WTC11 (cell line): ENCODE measurements around the gene ARHGAP10. TPM values are rescaled to one million over a fixed set of nuclear protein-coding genes. Genes with fewer than 3 reads are reported as not detected.

Experiments used
- ATAC-seq: fragments of 200-7000 bp; cut with Tn5 transposase; 2 replicates; pipeline ENCODE4 v1.10.0; 2021; ENCODE audit warnings: mild to moderate bottlenecking, moderate library complexity
- CTCF ChIA-PET: fragments of 300-600 bp; sonication (Branson Sonifier 250); formaldehyde crosslinking; loops from one replicate; lab custom pipeline; 2021; ENCODE audit warnings: antibody characterized with exemption; lab: Charles Lee
- POLR2A ChIA-PET: fragments of 350-600 bp; sonication (Branson Sonifier 250); formaldehyde crosslinking; loops from one replicate; lab custom pipeline; 2021; ENCODE audit warnings: antibody characterized with exemption; lab: Charles Lee
- DNase-seq: peaks from one replicate; pipeline ENCODE4 v3.0.0; 2021; ENCODE audit warnings: low spot score
- H3K27ac Mint-ChIP-seq: 2 replicates; pipeline ENCODE4 v1.8.0; 2021; ENCODE audit warnings: mixed read lengths
- H3K27me3 Mint-ChIP-seq: 2 replicates; pipeline ENCODE4 v1.8.0; 2021; ENCODE audit warnings: low read depth, mild to moderate bottlenecking, moderate library complexity, mixed read lengths
- H3K36me3 Mint-ChIP-seq: 2 replicates; pipeline ENCODE4 v1.8.0; 2021; ENCODE audit warnings: mixed read lengths
- H3K4me1 Mint-ChIP-seq: 2 replicates; pipeline ENCODE4 v1.8.0; 2022; ENCODE audit warnings: mixed read lengths
- H3K4me3 Mint-ChIP-seq: 2 replicates; pipeline ENCODE4 v1.8.0; 2021; ENCODE audit warnings: mild to moderate bottlenecking, moderate library complexity, mixed read lengths
- H3K9me3 Mint-ChIP-seq: 2 replicates; pipeline ENCODE4 v1.8.0; 2021; ENCODE audit warnings: mixed read lengths
- CREB1 ChIP-seq: sonication (generic); formaldehyde crosslinking; IDR thresholded peaks from 2 replicates; pipeline ENCODE4 v1.8.0; 2023; ENCODE audit warnings: mild to moderate bottlenecking, missing genetic modification reagents
- FOXP1 ChIP-seq: sonication (generic); formaldehyde crosslinking; IDR thresholded peaks from 2 replicates; pipeline ENCODE4 v1.8.0; 2022; ENCODE audit warnings: missing genetic modification reagents, mild to moderate bottlenecking, moderate library complexity, borderline replicate concordance
- GTF2I ChIP-seq: fragments of 250-450 bp; sonication (Bioruptor Pico); conservative IDR thresholded peaks from 2 replicates; pipeline ENCODE4 v1.4.0; 2021; ENCODE audit warnings: mild to moderate bottlenecking
- JUN ChIP-seq: sonication (generic); formaldehyde crosslinking; IDR thresholded peaks from 2 replicates; pipeline ENCODE4 v1.8.0; 2023; ENCODE audit warnings: mild to moderate bottlenecking, missing genetic modification reagents
- NFE2L1 ChIP-seq: sonication (generic); formaldehyde crosslinking; IDR thresholded peaks from 2 replicates; pipeline ENCODE4 v1.8.1; 2023; ENCODE audit warnings: missing genetic modification reagents
- SP1 ChIP-seq: sonication (generic); formaldehyde crosslinking; conservative IDR thresholded peaks from 2 replicates; pipeline ENCODE4 v1.8.1; 2022; ENCODE audit warnings: missing genetic modification reagents
- TEAD4 ChIP-seq: sonication (generic); formaldehyde crosslinking; IDR thresholded peaks from 2 replicates; pipeline ENCODE4 v1.8.0; 2022; ENCODE audit warnings: mild to moderate bottlenecking, missing genetic modification reagents
- TP53 ChIP-seq: sonication (generic); formaldehyde crosslinking; IDR thresholded peaks from 2 replicates; pipeline ENCODE4 v1.8.1; 2023; ENCODE audit warnings: mild to moderate bottlenecking, missing genetic modification reagents
- ZNF232 ChIP-seq: sonication (generic); formaldehyde crosslinking; IDR thresholded peaks from 2 replicates; pipeline ENCODE4 v1.8.0; 2022; ENCODE audit warnings: mild to moderate bottlenecking, missing genetic modification reagents
- ZNF416 ChIP-seq: fragments of 250-450 bp; sonication (Bioruptor Pico); IDR thresholded peaks from 2 replicates; pipeline ENCODE4 v1.9.0; 2021; ENCODE audit warnings: mild to moderate bottlenecking, inconsistent platforms
- total RNA-seq: library from RNA; stranded (reverse); gene quantifications from 3 replicates; pipeline ENCODE4 v1.2.3, GENCODE V29; 2021
- TF ChIP-seq, protein P1 (sequence below): sonication (generic); formaldehyde crosslinking; IDR thresholded peaks from 2 replicates; pipeline ENCODE4 v1.8.0; 2023; ENCODE audit warnings: missing genetic modification reagents
- TF ChIP-seq, protein P2 (sequence below): sonication (generic); formaldehyde crosslinking; IDR thresholded peaks from 2 replicates; pipeline ENCODE4 v1.8.1; 2023; ENCODE audit warnings: mild to moderate bottlenecking, missing genetic modification reagents, borderline replicate concordance
- TF ChIP-seq, protein P3 (sequence below): fragments of 250-450 bp; sonication (Bioruptor Pico); IDR thresholded peaks from 2 replicates; pipeline ENCODE4 v1.9.0; 2021; ENCODE audit warnings: mild to moderate bottlenecking, borderline replicate concordance
- TF ChIP-seq, protein P4 (sequence below): sonication (generic); formaldehyde crosslinking; IDR thresholded peaks from 2 replicates; pipeline ENCODE4 v1.8.1; 2023; ENCODE audit warnings: mild to moderate bottlenecking, moderate library complexity, missing genetic modification reagents
- TF ChIP-seq, protein P5 (sequence below): sonication (generic); formaldehyde crosslinking; IDR thresholded peaks from 2 replicates; pipeline ENCODE4 v1.8.0; 2022; ENCODE audit warnings: missing genetic modification reagents

The ARHGAP10 gene
- total RNA-seq, 1 experiment from 2014 or later: 9.6 TPM

DNA sequence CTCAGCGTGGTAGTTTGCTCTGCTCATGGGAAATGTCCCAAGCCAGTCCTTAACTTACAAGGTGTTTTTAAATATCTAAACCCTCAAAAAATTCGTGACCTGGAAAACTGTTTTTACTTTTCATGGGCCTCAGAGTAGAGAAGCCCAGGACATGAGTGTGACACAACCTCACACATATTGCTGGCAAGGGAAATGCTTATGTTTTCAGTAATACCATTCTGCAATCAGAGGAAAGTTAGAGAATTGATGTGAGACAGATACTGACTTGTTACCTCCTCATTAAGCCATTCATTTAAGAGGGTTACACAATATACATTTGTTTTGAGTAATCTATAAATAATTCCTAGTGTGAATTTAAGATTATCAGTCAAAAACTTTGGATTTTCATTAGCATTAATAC lies 209.5 kb downstream of the ARHGAP10 start:
- DNase-seq: no peak
- H3K36me3 Mint-ChIP-seq: no peaks in the 10 kb centered on the region
- H3K4me1 Mint-ChIP-seq: peaks cover 7% of the 10 kb centered on the region; the same call in 1 of the 2 replicates
- no peak overlapping the region for H3K27ac Mint-ChIP-seq
- no peaks in the 10 kb centered on the region for H3K27me3 Mint-ChIP-seq
- H3K4me3 Mint-ChIP-seq: no peak overlapping the region
- CTCF ChIA-PET: no interaction called here
- no peak for ATAC-seq
- POLR2A ChIA-PET: no interaction called here
- no peak for TF ChIP-seq ZNF416 (CRISPR knock-in tag)
- TF ChIP-seq, protein P1, sequence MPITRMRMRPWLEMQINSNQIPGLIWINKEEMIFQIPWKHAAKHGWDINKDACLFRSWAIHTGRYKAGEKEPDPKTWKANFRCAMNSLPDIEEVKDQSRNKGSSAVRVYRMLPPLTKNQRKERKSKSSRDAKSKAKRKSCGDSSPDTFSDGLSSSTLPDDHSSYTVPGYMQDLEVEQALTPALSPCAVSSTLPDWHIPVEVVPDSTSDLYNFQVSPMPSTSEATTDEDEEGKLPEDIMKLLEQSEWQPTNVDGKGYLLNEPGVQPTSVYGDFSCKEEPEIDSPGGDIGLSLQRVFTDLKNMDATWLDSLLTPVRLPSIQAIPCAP (CRISPR knock-in tag): no peak
- H3K9me3 Mint-ChIP-seq: no peaks in the 10 kb centered on the region; the same call in 1 of the 2 replicates

DNA sequence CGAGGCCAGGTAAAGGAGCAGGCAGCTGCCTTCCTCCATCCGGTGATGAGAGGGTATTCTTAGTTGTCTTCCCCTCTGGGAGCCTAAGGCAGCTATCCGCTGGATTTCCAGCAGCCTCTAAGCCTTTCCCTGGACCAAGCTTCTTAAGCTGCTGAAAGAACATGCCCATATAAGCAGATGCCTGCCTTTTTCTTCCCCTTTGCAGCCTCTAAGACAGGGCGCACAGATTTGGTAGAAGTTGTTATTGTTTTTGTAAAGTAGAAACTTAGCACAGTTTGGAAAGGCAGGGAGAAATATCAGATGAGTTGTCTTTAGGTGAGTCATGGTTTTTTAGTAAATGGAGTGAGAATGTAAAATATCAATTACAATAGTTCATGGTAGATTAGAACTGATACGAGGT lies 210.8 kb downstream of the ARHGAP10 start:
- DNase-seq (no peak), ATAC-seq (peak; percentile 65)
- Mint-ChIP-seq H3K4me3 (no peak overlapping the region), H3K27me3 (no peaks in the 10 kb centered on the region), H3K27ac (peak overlapping the region; percentile 1; the same call in 1 of the 2 replicates), H3K36me3 (peaks cover 2% of the 10 kb centered on the region; the same call in 1 of the 2 replicates), H3K9me3 (no peaks in the 10 kb centered on the region; the same call in 1 of the 2 replicates), H3K4me1 (peaks cover 7% of the 10 kb centered on the region; the same call in 1 of the 2 replicates)
- ChIA-PET POLR2A (no interaction called here), CTCF (interaction anchor here (1.7 kb wide), 1 partner anchor 76 kb away, joined by 4 read pairs; no protein-coding TSS in a partner anchor)
- TF ChIP-seq, protein P2, sequence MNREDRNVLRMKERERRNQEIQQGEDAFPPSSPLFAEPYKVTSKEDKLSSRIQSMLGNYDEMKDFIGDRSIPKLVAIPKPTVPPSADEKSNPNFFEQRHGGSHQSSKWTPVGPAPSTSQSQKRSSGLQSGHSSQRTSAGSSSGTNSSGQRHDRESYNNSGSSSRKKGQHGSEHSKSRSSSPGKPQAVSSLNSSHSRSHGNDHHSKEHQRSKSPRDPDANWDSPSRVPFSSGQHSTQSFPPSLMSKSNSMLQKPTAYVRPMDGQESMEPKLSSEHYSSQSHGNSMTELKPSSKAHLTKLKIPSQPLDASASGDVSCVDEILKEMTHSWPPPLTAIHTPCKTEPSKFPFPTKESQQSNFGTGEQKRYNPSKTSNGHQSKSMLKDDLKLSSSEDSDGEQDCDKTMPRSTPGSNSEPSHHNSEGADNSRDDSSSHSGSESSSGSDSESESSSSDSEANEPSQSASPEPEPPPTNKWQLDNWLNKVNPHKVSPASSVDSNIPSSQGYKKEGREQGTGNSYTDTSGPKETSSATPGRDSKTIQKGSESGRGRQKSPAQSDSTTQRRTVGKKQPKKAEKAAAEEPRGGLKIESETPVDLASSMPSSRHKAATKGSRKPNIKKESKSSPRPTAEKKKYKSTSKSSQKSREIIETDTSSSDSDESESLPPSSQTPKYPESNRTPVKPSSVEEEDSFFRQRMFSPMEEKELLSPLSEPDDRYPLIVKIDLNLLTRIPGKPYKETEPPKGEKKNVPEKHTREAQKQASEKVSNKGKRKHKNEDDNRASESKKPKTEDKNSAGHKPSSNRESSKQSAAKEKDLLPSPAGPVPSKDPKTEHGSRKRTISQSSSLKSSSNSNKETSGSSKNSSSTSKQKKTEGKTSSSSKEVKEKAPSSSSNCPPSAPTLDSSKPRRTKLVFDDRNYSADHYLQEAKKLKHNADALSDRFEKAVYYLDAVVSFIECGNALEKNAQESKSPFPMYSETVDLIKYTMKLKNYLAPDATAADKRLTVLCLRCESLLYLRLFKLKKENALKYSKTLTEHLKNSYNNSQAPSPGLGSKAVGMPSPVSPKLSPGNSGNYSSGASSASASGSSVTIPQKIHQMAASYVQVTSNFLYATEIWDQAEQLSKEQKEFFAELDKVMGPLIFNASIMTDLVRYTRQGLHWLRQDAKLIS (CRISPR knock-in tag): no peak
- TF ChIP-seq, protein P3, sequence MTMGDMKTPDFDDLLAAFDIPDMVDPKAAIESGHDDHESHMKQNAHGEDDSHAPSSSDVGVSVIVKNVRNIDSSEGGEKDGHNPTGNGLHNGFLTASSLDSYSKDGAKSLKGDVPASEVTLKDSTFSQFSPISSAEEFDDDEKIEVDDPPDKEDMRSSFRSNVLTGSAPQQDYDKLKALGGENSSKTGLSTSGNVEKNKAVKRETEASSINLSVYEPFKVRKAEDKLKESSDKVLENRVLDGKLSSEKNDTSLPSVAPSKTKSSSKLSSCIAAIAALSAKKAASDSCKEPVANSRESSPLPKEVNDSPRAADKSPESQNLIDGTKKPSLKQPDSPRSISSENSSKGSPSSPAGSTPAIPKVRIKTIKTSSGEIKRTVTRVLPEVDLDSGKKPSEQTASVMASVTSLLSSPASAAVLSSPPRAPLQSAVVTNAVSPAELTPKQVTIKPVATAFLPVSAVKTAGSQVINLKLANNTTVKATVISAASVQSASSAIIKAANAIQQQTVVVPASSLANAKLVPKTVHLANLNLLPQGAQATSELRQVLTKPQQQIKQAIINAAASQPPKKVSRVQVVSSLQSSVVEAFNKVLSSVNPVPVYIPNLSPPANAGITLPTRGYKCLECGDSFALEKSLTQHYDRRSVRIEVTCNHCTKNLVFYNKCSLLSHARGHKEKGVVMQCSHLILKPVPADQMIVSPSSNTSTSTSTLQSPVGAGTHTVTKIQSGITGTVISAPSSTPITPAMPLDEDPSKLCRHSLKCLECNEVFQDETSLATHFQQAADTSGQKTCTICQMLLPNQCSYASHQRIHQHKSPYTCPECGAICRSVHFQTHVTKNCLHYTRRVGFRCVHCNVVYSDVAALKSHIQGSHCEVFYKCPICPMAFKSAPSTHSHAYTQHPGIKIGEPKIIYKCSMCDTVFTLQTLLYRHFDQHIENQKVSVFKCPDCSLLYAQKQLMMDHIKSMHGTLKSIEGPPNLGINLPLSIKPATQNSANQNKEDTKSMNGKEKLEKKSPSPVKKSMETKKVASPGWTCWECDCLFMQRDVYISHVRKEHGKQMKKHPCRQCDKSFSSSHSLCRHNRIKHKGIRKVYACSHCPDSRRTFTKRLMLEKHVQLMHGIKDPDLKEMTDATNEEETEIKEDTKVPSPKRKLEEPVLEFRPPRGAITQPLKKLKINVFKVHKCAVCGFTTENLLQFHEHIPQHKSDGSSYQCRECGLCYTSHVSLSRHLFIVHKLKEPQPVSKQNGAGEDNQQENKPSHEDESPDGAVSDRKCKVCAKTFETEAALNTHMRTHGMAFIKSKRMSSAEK (CRISPR knock-in tag): no peak
- no peak for TF ChIP-seq SP1 (CRISPR knock-in tag)
- no peak for TF ChIP-seq ZNF416 (CRISPR knock-in tag)
- no peak for TF ChIP-seq CREB1 (CRISPR knock-in tag)
- TF ChIP-seq, protein P4, sequence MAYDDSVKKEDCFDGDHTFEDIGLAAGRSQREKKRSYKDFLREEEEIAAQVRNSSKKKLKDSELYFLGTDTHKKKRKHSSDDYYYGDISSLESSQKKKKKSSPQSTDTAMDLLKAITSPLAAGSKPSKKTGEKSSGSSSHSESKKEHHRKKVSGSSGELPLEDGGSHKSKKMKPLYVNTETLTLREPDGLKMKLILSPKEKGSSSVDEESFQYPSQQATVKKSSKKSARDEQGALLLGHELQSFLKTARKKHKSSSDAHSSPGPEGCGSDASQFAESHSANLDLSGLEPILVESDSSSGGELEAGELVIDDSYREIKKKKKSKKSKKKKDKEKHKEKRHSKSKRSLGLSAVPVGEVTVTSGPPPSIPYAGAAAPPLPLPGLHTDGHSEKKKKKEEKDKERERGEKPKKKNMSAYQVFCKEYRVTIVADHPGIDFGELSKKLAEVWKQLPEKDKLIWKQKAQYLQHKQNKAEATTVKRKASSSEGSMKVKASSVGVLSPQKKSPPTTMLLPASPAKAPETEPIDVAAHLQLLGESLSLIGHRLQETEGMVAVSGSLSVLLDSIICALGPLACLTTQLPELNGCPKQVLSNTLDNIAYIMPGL (CRISPR knock-in tag): no peak
- TF ChIP-seq GTF2I (CRISPR knock-in tag): no peak
- TF ChIP-seq ZNF232 (CRISPR knock-in tag): no peak
- TF ChIP-seq TP53 (CRISPR knock-in tag): no peak
- TF ChIP-seq NFE2L1 (CRISPR knock-in tag): no peak
- TF ChIP-seq, protein P5, sequence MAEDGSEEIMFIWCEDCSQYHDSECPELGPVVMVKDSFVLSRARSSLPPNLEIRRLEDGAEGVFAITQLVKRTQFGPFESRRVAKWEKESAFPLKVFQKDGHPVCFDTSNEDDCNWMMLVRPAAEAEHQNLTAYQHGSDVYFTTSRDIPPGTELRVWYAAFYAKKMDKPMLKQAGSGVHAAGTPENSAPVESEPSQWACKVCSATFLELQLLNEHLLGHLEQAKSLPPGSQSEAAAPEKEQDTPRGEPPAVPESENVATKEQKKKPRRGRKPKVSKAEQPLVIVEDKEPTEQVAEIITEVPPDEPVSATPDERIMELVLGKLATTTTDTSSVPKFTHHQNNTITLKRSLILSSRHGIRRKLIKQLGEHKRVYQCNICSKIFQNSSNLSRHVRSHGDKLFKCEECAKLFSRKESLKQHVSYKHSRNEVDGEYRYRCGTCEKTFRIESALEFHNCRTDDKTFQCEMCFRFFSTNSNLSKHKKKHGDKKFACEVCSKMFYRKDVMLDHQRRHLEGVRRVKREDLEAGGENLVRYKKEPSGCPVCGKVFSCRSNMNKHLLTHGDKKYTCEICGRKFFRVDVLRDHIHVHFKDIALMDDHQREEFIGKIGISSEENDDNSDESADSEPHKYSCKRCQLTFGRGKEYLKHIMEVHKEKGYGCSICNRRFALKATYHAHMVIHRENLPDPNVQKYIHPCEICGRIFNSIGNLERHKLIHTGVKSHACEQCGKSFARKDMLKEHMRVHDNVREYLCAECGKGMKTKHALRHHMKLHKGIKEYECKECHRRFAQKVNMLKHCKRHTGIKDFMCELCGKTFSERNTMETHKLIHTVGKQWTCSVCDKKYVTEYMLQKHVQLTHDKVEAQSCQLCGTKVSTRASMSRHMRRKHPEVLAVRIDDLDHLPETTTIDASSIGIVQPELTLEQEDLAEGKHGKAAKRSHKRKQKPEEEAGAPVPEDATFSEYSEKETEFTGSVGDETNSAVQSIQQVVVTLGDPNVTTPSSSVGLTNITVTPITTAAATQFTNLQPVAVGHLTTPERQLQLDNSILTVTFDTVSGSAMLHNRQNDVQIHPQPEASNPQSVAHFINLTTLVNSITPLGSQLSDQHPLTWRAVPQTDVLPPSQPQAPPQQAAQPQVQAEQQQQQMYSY: no peak
- TF ChIP-seq FOXP1 (CRISPR knock-in tag): no peak
- no peak for TF ChIP-seq TEAD4 (CRISPR knock-in tag)
- no peak for TF ChIP-seq JUN (CRISPR knock-in tag)
